Breast epithelium (tissue), 3 donors: ENCODE results near the gene SLC4A1AP.

Experiments
- POLR2A ChIP-seq: fragments of 450-650 bp; IDR thresholded peaks from one replicate; pipeline ENCODE4 v1.6.1; 2016; ENCODE audit warnings: antibody characterized with exemption, mild to moderate bottlenecking, moderate library complexity
- POLR2AphosphoS5 ChIP-seq, 3 donors: sonication (generic); formaldehyde crosslinking; IDR thresholded peaks; one replicate each; pipeline ENCODE4 v1.6.1; 2017; ENCODE audit warnings: antibody characterized with exemption in 3 of 3
- TF ChIP-seq, protein P1 (sequence below), 3 donors: fragments of 450-650 bp; IDR thresholded peaks; one replicate each; pipeline ENCODE4 v1.5.1; 2016 to 2017; ENCODE audit warnings: antibody characterized with exemption in 3 of 3, mild to moderate bottlenecking in 3 of 3, moderate library complexity in 3 of 3

DNA sequence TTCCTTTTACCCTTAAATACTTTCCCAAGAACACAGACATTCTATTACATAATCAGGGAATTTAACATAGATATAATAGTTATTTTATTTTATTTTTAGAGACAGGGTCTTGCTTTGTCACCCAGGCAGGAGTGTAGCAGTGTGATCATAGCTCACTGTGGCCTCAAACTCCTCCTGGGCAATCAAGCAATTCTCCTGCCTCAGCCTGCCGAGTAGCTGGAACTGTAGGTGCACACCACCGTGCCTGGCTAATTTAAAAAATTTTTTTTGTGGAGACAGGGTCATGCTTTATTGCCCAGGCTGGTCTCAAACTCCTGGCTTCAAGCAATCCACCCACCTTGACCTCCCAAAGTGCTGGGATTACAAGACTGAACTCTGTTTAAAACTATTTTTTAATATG lies 45.6 kb downstream of the SLC4A1AP start:
- TF ChIP-seq, protein P1, sequence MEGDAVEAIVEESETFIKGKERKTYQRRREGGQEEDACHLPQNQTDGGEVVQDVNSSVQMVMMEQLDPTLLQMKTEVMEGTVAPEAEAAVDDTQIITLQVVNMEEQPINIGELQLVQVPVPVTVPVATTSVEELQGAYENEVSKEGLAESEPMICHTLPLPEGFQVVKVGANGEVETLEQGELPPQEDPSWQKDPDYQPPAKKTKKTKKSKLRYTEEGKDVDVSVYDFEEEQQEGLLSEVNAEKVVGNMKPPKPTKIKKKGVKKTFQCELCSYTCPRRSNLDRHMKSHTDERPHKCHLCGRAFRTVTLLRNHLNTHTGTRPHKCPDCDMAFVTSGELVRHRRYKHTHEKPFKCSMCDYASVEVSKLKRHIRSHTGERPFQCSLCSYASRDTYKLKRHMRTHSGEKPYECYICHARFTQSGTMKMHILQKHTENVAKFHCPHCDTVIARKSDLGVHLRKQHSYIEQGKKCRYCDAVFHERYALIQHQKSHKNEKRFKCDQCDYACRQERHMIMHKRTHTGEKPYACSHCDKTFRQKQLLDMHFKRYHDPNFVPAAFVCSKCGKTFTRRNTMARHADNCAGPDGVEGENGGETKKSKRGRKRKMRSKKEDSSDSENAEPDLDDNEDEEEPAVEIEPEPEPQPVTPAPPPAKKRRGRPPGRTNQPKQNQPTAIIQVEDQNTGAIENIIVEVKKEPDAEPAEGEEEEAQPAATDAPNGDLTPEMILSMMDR (IDR thresholded peaks at IDR 0.05), result no peak
- TF ChIP-seq POLR2AphosphoS5 (IDR thresholded peaks at IDR 0.05) (no peak), POLR2A (no peak)
